ENCODE data around the gene SIGLEC6. TPM values are rescaled to one million over a fixed set of nuclear protein-coding genes. Genes with fewer than 3 reads are reported as not detected.

SIGLEC6 gene
- 0.54 TPM for total RNA-seq

- DNase-seq (ENCODE audit: low read depth in 2 of 3, low spot score in 2 of 3), result peak in 2 of 3 donors; percentile 90 to 94
Measured at GRCh38 chr19:51531349-51532315, at the start of gene SIGLEC6. TSS of gene SIGLEC6 (minus strand) at chr19:51531670. CDS start at chr19:51531648, 22 bp downstream.

- DNase-seq (ENCODE audit: low read depth in 2 of 3, low spot score in 2 of 3), result no peak
Measured at GRCh38 chr19:51576850-51577249, 45.4 kb upstream of the SIGLEC6 start.

- peak in 1 of 3 donors; percentile 11 for DNase-seq (ENCODE audit: low read depth in 2 of 3, low spot score in 2 of 3)
Measured at GRCh38 chr19:51573331-51573730, 41.9 kb upstream of the SIGLEC6 start.

- no peak for DNase-seq (ENCODE audit: low read depth in 2 of 3, low spot score in 2 of 3)
Measured at GRCh38 chr19:51572908-51573307, 41.4 kb upstream of the SIGLEC6 start.

- peak in 2 of 3 donors; percentile 49 to 63 for DNase-seq (ENCODE audit: low read depth in 2 of 3, low spot score in 2 of 3)
Measured at GRCh38 chr19:51572410-51572809, 40.9 kb upstream of the SIGLEC6 start.

GRCh38 chr19:51571599-51571998 lies 40.1 kb upstream of the SIGLEC6 start:
- DNase-seq (ENCODE audit: low read depth in 2 of 3, low spot score in 2 of 3), result peak in 1 of 3 donors; percentile 13

- DNase-seq (ENCODE audit: low read depth in 2 of 3, low spot score in 2 of 3), result peak; percentile 68 to 91 (median 90)
Measured at GRCh38 chr19:51570962-51571575, 39.6 kb upstream of the SIGLEC6 start, which contains the start of gene ZNF175. TSS of gene ZNF175 (plus strand) at chr19:51571283. CDS start at chr19:51573330, 2,047 bp downstream.

- DNase-seq (ENCODE audit: low read depth in 2 of 3, low spot score in 2 of 3), result no peak
Measured at GRCh38 chr19:51568456-51568855, 37.0 kb upstream of the SIGLEC6 start.

GRCh38 chr19:51567583-51567982 lies 36.1 kb upstream of the SIGLEC6 start:
- DNase-seq (ENCODE audit: low read depth in 2 of 3, low spot score in 2 of 3), result no peak

GRCh38 chr19:51566489-51567100 lies 35.1 kb upstream of the SIGLEC6 start:
- DNase-seq (ENCODE audit: low read depth in 2 of 3, low spot score in 2 of 3), result no peak

- peak in 1 of 3 donors; percentile 14 for DNase-seq (ENCODE audit: low read depth in 2 of 3, low spot score in 2 of 3)
Measured at GRCh38 chr19:51565583-51565982, 34.1 kb upstream of the SIGLEC6 start.

GRCh38 chr19:51564791-51565190 lies 33.3 kb upstream of the SIGLEC6 start:
- peak in 2 of 3 donors; percentile 52 to 79 for DNase-seq (ENCODE audit: low read depth in 2 of 3, low spot score in 2 of 3)

GRCh38 chr19:51560339-51560738 lies 28.9 kb upstream of the SIGLEC6 start:
- no peak for DNase-seq (ENCODE audit: low read depth in 2 of 3, low spot score in 2 of 3)

- no peak for DNase-seq (ENCODE audit: low read depth in 2 of 3, low spot score in 2 of 3)
Measured at GRCh38 chr19:51559240-51559639, 27.8 kb upstream of the SIGLEC6 start.

- DNase-seq (ENCODE audit: low read depth in 2 of 3, low spot score in 2 of 3), result peak in 2 of 3 donors; percentile 55 to 58
Measured at GRCh38 chr19:51552996-51553725, 21.7 kb upstream of the SIGLEC6 start.

- DNase-seq (ENCODE audit: low read depth in 2 of 3, low spot score in 2 of 3), result no peak
Measured at GRCh38 chr19:51552608-51552995, 21.1 kb upstream of the SIGLEC6 start.

GRCh38 chr19:51551673-51552432 lies 20.4 kb upstream of the SIGLEC6 start:
- no peak for DNase-seq (ENCODE audit: low read depth in 2 of 3, low spot score in 2 of 3)

GRCh38 chr19:51550848-51551672 lies 19.6 kb upstream of the SIGLEC6 start:
- no peak for DNase-seq (ENCODE audit: low read depth in 2 of 3, low spot score in 2 of 3)
